ENCODE measurements around the gene SMG7. TPM values are rescaled to one million over a fixed set of nuclear protein-coding genes. Genes with fewer than 3 reads are reported as not detected.

The SMG7 gene
- total and polyA plus RNA-seq, 2 donors (not counting 3 experiments of a cell fraction or from before 2014, with no cell fraction given): 25.4 to 47.1 TPM

DNA sequence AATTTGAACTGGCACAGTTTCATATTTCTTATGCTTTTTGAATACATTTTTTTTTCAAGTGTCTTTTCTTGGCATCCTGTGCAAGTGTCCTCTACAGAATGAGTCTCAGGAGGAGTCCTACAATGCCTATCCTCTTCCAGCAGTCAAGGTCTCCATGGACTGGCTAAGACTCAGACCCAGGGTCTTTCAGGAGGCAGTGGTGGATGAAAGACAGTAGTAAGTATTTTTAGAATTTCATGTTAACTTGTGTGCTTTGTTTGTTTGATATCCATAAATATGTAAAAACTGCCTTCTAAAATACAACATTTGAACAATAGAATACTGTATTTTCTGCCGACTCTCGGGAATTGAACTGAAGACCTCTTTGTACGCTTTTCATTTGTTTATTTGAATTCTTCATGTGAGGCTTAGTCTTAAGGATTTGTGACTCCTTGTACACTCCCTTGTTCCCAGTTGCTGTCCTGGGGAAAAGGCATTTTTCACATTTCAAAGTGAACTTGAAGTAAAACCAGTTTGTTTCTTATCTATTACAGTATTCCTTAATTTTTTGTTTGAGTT lies 61.4 kb downstream of the SMG7 start:
- no peaks in the 10 kb centered on the region for H3K79me2 ChIP-seq (ENCODE audit: control insufficient read depth, insufficient read depth, low read length)
- H3K27ac ChIP-seq (ENCODE audit: insufficient read depth, low read depth, low read length): no peak overlapping the region
- H3K27me3 ChIP-seq (ENCODE audit: control insufficient read depth in 2 of 2, insufficient read depth in 2 of 2, low read length in 2 of 2): no peaks in the 10 kb centered on the region
- H3K36me3 ChIP-seq (ENCODE audit: control insufficient read depth in 2 of 2, extremely low read depth in 1 of 2, insufficient read depth in 2 of 2, low read length in 2 of 2): peaks cover 2 to 18% of the 10 kb centered on the region in 2 experiments
- H3K9me3 ChIP-seq (replicated peaks; ENCODE audit: control insufficient read depth, insufficient read depth, low read length): no peaks in the 10 kb centered on the region
- POLR2A ChIA-PET: no interaction called here
- H4K20me1 ChIP-seq (replicated peaks; ENCODE audit: control insufficient read depth, extremely low read depth, insufficient read depth, low read length): no peaks in the 10 kb centered on the region
- dilution Hi-C loops (cut with MboI; ENCODE audit: extremely low pct_ligation_motif_present, low sequenced_read_pairs) (no loop called here), intact Hi-C loops (cut with micrococcal nuclease) (no loop called here)
- H2AFZ ChIP-seq (ENCODE audit: low read depth, low read length): no peak overlapping the region
- CTCF ChIA-PET: no interaction called here
- TF ChIP-seq MYC (IDR thresholded peaks at IDR 0.05; ENCODE audit: low read depth, low read length): no peak
- TF ChIP-seq, protein P1, sequence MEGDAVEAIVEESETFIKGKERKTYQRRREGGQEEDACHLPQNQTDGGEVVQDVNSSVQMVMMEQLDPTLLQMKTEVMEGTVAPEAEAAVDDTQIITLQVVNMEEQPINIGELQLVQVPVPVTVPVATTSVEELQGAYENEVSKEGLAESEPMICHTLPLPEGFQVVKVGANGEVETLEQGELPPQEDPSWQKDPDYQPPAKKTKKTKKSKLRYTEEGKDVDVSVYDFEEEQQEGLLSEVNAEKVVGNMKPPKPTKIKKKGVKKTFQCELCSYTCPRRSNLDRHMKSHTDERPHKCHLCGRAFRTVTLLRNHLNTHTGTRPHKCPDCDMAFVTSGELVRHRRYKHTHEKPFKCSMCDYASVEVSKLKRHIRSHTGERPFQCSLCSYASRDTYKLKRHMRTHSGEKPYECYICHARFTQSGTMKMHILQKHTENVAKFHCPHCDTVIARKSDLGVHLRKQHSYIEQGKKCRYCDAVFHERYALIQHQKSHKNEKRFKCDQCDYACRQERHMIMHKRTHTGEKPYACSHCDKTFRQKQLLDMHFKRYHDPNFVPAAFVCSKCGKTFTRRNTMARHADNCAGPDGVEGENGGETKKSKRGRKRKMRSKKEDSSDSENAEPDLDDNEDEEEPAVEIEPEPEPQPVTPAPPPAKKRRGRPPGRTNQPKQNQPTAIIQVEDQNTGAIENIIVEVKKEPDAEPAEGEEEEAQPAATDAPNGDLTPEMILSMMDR (IDR thresholded peaks at IDR 0.05; ENCODE audit: extremely low read depth in 1 of 2, insufficient read depth in 1 of 2, low read depth in 1 of 2, low read length in 2 of 2): no peak
- no peak for TF ChIP-seq EZH2 (IDR thresholded peaks at IDR 0.05; ENCODE audit: borderline replicate concordance, low read depth, low read length, severe bottlenecking)
- TF ChIP-seq GATA2 (IDR thresholded peaks at IDR 0.05; ENCODE audit: insufficient read depth, insufficient read length, low read depth, low read length): no peak
- TF ChIP-seq JUN (IDR thresholded peaks at IDR 0.05; ENCODE audit: borderline replicate concordance, insufficient read depth, insufficient read length, low read depth): no peak
- TF ChIP-seq FOS (IDR thresholded peaks at IDR 0.05; ENCODE audit: borderline replicate concordance, insufficient read depth, low read length): no peak
- TF ChIP-seq POLR2AphosphoS5 (IDR thresholded peaks at IDR 0.05; ENCODE audit: insufficient read depth, low read depth, low read length): no peak
- TF ChIP-seq POLR2A (IDR thresholded peaks at IDR 0.05; ENCODE audit: low read depth, low read length): no peak
- TF ChIP-seq, protein P2, sequence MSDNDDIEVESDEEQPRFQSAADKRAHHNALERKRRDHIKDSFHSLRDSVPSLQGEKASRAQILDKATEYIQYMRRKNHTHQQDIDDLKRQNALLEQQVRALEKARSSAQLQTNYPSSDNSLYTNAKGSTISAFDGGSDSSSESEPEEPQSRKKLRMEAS (IDR thresholded peaks at IDR 0.05; ENCODE audit: insufficient read depth, insufficient read length): no peak
- no peak for DNase-seq (ENCODE audit: low read depth, low spot score)
- no peaks in the 10 kb centered on the region for H3K9me1 ChIP-seq (replicated peaks; ENCODE audit: control insufficient read depth, extremely low read depth, insufficient read depth, low read length)
- H3K4me2 ChIP-seq (ENCODE audit: insufficient read depth, low read length): no peak overlapping the region
- H3K9ac ChIP-seq (replicated peaks; ENCODE audit: extremely low read depth, insufficient read depth, low read length): no peak overlapping the region
- BruUV-seq (replicated peaks): no TSS peak
- no peak overlapping the region for H3K4me3 ChIP-seq (replicated peaks in 1 of 3; ENCODE audit: insufficient read depth in 1 of 3, low read depth in 1 of 3, low read length in 3 of 3)
- FAIRE-seq: no peak
- H3K4me1 ChIP-seq (ENCODE audit: control insufficient read depth, extremely low read depth, insufficient read depth, low read length): no peaks in the 10 kb centered on the region
